Measurements from ENCODE around the gene CACNA1S.

- no peak for TF ChIP-seq CTCF (IDR thresholded peaks at IDR 0.05; ENCODE audit: low read length)
- TF ChIP-seq EZH2 (optimal IDR thresholded peaks at IDR 0.05; ENCODE audit: low read depth, low read length) = no peak
- no peak for TF ChIP-seq EZH2phosphoT487 (IDR thresholded peaks at IDR 0.05; ENCODE audit: low read length)
Observed at GRCh38 chr1:201142849-201143725, 30.9 kb upstream of the CACNA1S start.

Measured in MM.1S (cell line).